Measurements from ENCODE around the gene CDK16.

DNA sequence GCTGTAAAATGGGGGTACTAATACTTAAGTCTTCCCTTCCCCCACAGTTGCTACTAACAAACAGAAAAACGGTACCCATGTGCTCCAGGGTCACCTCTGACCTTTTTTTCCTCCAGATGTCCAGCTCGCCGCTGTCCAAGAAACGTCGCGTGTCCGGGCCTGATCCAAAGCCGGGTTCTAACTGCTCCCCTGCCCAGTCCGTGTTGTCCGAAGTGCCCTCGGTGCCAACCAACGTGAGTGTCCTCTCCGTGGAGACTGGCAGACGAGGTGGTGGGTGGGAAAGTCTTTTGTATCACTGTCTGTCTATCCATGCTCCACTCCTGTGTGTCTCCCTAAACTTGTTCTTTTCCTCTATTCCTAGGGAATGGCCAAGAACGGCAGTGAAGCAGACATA, 19.8 kb upstream of the CDK16 start:
- TF ChIP-seq, protein P1, sequence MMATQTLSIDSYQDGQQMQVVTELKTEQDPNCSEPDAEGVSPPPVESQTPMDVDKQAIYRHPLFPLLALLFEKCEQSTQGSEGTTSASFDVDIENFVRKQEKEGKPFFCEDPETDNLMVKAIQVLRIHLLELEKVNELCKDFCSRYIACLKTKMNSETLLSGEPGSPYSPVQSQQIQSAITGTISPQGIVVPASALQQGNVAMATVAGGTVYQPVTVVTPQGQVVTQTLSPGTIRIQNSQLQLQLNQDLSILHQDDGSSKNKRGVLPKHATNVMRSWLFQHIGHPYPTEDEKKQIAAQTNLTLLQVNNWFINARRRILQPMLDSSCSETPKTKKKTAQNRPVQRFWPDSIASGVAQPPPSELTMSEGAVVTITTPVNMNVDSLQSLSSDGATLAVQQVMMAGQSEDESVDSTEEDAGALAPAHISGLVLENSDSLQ (IDR thresholded peaks at IDR 0.05): no peak
- TF ChIP-seq SP1 (IDR thresholded peaks at IDR 0.05) (no peak), SUZ12 (IDR thresholded peaks at IDR 0.05) (no peak), BHLHE40 (IDR thresholded peaks at IDR 0.05; ENCODE audit: borderline replicate concordance) (no peak), ELF4 (IDR thresholded peaks at IDR 0.05) (no peak), TARDBP (IDR thresholded peaks at IDR 0.05) (no peak), FOXM1 (IDR thresholded peaks at IDR 0.05; ENCODE audit: borderline replicate concordance) (no peak), HDGF (IDR thresholded peaks at IDR 0.05; ENCODE audit: borderline replicate concordance) (no peak)

Measured in HEK293T (cell line).